Activated effector memory CD4-positive, alpha-beta T cell treated with Interleukin-2 at 50 U/mL for 16 hours (primary cell): ENCODE data around the gene AGXT2.

ENCODE experiments used
- DNase-seq: peaks from one replicate; pipeline ENCODE4 v3.0.0-alpha.2; 2020

The AGXT2 gene, protein sequence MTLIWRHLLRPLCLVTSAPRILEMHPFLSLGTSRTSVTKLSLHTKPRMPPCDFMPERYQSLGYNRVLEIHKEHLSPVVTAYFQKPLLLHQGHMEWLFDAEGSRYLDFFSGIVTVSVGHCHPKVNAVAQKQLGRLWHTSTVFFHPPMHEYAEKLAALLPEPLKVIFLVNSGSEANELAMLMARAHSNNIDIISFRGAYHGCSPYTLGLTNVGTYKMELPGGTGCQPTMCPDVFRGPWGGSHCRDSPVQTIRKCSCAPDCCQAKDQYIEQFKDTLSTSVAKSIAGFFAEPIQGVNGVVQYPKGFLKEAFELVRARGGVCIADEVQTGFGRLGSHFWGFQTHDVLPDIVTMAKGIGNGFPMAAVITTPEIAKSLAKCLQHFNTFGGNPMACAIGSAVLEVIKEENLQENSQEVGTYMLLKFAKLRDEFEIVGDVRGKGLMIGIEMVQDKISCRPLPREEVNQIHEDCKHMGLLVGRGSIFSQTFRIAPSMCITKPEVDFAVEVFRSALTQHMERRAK

DNA sequence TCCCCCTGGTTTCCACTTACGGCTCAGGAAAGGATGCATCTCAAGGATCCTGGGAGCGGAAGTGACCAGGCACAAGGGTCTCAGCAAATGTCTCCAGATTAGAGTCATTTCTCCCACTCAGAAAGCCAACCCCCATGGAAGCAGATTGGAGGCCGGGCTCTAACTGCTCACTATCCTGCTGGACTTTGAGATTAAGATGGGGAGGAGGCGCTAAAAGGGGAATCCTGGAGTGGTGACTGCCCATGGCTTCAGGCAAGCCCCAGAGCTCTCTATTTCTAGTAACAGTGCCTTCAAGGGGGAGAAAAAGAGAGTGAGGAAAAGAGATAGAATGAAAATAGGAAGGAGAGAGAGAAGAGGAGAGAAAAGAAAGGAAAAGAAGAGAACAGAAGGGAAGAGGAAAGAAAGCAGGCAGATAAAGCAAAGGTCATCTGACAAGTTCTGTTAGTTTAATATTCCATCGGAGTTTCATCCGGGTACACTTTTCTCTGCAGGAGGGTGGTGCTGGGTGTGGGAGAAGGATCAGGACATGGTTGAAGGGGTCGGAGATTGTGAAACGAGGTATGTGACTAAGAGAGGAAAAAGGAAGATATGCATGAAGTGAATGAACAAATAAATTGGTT is at the start of gene AGXT2:
TSS of gene AGXT2 (minus strand) at position 165 of the 620 bp plus-strand sequence. CDS start at position 108, 57 bp downstream.
- no peak for DNase-seq

DNA sequence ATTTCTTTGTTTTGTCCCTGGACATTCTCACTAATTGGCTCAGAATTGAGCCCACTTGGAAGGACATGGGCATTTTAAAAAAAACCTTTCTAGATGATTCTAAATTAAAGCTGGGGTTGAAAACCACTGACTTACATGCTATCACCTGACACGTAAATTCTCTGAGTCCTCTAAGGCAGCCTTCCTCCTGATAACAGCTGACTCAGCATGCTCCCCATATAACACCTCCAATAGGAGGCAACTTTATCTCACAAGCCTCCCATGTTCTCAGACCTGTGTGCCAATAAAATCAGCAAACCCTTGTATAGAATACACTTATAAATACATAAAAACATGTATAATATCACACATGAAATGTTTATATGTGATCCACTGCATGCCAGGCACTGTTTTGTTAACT is 49.2 kb upstream of the AGXT2 start:
- no peak for DNase-seq

DNA sequence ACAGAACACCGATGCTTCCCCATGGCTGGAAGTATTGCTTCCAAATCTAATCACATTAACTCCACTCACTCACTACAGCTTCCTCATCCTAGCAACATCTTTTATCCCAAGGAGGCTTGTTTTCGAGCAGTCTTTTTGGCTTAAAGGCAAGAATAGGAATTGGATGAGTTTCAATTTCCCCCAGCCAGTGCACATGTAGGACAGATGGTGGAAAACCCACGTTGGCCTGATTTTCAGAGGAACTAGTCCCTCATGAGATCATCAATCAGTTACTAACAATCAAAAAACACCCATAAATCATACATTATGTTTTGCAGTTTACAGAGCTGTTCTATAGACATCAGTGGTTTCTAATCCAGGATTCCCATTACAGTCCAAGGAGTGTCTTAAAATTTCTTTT is 48.5 kb upstream of the AGXT2 start:
- no peak for DNase-seq

DNA sequence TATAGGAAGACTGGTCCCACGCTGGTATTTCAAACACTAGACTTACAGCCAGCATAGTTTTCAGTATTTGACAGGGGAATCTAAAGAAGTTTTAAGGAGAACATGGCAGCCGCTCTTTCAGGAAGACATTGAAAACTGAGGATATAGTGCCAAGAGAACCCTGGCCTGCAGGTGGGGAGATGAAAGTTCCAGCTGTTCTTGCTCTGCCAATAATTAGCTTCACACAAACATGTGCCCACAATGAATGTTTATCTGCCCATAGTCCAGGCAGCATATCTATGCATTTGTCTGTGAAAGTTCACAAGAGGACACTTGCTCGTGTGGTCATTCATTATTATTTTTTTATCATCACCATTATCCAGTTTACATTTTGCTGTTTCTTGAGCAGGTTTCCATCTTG is 47.6 kb upstream of the AGXT2 start:
- no peak for DNase-seq

DNA sequence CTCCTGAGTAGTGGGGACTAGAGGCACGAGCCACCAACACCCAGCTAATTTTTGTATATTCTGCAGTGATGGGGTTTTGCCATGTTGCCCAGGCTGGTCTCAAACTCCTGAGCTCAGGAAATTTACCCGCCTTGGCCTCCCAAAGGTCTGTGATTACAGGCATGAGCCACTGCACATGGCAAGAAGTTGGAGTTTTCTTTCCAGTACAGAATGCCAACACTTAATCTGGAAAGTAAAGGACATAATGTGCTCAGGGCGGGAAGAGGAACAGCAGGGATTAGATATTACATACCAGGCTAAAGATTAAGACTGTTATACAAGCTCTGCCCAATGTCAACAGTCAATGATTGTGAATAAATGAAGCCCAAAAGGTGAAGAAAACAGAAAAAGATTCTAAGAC is 47.2 kb upstream of the AGXT2 start:
- DNase-seq = no peak

DNA sequence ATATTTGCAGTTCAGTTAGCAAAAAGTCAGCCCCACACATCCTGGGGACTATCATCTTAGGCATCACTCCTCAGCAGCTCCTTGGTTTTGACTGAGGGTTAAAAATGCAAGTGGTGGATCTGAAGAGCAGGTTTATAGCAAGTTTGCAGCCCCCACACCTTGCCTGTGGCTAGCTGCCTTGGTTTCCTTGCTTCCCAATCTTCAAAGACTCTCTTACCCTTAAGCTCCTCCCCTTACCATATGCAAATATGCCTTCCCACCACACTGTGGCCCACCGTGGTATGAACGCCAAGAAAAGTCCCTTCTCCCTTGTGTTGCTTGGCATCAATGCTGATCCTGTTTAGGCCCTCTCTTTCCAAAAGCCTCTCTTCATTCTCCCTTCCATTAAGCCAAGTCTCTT is 45.0 kb upstream of the AGXT2 start:
- DNase-seq = no peak

DNA sequence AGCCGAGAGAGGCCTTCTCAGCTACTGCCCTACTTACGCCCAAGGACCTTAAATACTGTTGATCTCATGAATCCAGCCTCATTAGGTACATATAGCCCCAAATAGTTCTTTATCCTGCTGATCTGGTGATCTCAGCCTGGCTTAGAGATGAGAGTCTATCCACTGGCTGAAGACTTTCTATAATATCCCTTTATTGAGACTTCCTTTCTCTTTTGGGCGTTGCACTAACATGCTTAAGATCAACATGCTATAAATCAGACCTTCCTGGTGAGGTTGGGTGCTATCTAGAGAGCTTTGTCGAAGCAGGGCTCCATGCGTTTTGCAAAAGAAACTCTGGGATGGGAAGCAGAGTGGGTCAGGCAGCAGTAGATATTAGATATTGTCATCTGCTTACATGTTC is 44.0 kb upstream of the AGXT2 start:
- no peak for DNase-seq

DNA sequence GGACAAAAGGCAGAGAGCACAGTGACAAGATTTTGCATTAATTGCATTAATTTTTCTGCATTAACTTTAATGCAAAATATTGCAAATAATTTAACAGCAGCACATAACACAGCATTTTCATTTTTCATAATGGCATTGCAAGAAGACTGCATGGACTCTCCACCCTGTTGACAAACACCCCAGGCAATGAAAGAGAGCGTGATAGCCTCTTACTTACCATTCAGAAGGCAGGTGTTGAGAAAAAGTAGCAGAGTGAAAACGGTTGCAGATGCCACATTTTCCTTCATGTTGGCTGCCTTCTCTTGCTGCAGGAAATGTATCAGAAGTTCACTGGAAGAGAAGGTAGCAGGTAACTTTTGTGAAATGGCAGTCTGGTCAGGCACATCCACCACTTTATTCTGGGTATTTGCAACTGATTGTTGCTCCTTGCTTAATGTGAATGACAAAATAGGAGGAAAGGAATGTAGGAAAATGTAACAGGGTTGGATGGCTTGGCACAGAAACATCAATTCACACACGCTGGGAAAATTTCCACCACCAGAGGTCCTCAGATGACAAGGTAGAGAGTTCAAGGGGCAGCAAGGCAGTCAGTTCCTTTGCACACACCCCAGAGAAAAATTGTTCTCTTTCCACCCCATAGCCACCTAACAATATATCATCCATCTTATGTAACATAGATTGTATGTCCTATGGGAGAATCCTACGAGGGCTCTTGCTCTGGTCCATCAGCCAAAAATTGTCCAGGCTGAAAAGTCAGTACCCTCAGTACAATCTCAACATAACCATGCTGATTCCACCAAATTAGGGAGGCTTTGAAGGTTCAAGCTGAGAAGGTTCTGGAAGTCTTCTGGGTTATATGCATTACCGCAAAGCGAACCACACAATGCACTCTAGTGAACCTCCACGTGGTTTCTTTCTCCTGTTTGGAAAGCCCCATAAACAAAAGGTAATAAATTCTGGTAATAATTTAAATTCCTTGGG is 41.9 kb upstream of the AGXT2 start:
- DNase-seq = peak; percentile 18

DNA sequence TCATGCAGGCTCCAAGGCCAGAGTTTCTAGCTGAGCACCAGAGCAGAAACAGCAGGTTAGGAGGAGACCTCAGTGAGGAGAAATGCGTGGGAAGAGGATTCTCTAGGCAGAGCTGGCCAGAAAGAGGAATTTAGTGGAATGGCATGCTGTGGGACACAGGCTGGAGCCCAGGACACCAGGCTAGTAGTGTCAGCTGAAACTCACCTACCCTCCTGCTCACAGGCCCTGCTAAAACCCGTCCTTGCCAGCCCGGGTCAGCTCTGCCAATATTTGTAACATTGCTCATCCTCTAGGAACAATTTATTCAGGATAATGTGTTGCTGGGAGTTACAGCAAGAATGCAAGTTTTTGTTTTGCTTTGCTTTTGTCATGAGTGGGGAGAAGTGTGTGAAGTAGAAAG is 40.2 kb upstream of the AGXT2 start:
- no peak for DNase-seq

DNA sequence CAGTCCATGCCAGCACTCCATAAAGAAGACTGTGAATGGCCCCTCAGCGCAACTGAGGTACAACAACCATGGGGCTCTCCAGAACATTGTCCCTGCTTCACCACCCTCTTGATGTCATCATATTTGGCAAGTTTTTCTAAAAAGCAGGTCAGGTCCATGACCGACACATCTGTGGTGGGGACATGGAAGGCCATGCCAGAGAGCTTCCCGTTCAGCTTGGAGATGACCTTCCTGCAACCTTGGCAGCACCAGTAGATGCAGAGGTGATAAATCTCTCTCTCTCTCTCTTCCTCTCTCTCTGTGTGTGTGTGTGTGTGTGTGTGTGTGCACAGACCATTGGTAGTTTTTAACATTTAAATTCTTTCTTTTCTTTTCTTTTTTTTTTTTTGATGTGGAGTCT is 35.4 kb upstream of the AGXT2 start:
- no peak for DNase-seq

DNA sequence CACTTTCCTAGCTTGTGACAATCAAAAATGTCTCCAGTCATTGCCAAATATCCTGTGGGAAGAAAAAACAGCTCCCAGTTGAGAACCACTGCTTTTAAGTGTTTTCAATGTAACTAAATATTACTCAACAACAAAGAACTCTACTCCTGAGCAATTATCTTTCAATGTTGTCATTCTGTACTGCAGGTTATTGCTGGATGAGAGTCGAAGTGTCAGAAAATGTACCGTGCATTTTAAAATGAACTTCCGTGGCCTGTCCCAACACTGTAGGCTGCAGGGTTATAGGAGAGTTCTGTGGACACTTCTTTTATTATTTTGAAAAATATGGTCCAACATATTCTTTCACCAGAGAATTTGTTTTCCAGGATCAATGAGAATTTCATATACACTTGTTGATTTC is 34.8 kb upstream of the AGXT2 start:
- DNase-seq = no peak

DNA sequence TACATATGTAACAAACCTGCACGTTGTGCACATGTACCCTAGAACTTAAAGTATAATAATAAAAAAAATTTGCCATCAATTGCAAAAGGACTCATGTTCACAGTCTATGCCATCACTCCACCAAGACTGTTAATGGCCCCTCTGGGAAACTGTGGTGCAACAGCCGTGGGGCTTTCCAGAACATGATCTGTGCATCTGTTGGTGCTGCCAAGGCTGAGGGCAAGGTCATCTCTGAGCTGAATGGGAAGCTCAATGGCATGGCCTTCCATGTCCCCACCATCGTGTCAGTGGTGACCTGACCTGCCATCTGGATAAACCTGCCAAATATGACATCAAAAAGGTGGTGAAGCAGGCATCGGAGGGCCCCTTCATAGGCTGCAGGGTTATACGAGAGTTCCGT is 33.4 kb upstream of the AGXT2 start:
- no peak for DNase-seq

DNA sequence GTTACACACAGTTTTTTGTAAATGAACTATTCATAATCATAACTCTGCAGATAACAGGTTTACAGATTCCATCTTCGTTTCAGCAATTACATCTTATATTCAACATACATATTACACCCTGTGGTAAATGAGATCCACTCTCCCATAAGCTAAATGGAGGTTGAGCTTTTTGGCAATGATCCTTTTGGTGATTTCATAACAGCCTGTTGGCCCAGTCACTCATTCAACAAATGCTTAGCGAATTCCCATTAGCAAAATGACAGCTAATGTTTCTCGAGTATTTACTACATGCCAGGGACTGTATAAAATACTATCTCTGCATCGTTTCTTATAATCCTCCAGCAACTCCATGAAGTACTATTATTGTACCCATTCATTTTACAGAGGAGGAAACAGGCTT is 25.4 kb upstream of the AGXT2 start:
- no peak for DNase-seq

DNA sequence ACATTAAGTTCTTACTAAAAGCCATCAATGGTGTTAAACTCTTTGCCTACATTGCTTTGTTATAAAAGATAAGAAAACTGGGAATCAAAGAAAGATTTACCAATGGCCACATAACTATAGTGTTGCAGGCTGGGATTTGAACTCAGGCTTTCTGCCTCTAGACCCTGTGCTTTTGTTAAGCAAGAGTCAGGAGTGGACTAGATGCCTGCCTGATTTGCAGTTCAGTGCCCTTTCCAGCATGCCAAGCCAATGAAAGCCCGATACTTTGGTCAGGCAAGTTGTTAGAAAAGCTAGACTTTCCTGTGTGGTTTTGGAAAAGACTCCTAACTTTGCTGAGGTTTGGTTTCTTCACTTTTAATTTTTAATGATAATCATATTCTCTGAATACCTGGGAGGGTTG is 21.4 kb upstream of the AGXT2 start:
- no peak for DNase-seq

DNA sequence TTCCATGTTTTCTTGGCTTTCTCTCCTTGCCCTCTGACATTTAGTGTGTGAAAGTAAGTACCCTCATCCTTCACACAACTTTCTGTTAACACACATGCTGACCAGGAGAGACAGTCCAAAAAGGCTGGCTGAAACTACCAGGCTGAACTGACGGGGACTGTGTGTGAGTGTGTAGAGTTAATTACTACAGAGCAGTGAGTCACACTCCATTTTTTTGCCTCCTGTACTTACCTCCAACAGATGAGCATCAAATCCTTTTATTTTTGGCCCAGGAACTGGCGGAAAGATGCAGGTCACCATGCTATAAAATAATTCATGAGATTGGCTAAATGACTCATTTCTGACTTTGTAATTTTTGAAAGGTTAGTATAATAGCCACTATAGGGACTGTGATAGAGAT is 20.2 kb upstream of the AGXT2 start:
- no peak for DNase-seq

DNA sequence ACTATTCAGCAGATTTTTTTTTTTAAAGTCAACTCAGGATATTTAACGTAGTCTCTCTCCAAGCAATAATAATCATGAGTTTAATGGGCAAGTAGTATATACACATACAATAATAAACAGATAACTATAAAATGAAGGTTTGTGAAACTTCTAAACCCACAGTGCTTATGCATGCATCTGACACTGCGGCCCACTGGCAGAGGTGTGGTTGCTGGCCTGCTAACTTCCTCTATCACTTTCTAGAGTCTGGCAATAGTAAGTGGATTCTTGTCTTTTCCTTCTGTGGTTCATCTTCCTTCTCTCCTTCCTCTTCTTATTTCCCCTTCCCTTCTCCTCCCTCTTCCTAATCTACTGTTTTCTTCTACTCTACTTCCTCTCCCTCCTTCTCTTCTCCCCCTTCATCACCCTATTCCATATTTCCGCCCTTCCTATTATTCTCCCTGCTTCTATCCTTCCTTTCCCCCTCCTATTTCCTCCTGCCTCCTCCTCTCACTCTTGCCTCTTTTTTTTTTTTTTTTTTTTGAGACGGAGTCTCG is 18.6 kb upstream of the AGXT2 start:
- no peak for DNase-seq

DNA sequence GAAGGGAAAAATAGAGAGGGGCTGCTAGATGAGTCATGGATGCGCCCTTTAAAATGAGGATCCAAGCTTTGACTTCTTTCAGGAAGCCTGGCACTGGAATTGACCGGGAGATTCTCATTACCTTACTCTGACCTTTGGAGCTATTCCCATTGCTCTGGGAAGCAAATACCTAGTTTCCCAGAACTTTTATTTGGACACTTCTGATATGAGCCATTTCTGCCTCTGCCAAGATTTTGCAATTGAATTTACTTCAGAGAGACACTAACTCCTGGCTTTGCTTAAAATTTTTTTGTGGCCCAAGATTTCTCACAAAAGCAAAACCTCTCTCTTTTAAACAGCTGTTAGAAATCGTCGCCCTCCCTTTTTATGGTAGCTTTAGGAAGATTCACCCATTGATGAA is 15.7 kb upstream of the AGXT2 start:
- no peak for DNase-seq

DNA sequence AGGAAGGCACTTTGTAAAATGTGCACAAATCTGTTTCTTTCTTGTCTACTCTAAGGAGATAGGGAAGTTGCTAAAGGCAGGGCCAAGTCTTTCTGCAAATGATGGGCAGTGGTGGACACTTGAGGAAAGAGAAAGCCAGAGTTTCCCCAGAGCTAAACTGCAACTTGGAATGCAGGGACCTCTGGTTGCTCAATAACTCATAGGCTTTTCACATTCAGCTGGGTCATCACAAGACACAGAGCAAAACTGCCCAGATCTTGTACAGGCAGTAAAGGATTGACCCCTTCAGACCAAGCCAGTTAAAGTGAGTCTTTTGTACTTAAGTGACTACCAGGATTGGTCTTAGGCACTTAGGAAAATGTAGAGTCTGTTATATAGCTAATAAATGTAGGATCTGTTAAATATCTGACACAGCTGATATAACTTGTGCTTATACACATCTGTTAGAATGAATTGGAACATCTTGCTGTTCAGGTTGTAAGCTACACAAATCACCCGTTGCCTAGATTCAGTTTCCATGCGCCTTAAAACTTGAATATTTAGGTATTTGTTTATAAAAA is 13.5 kb upstream of the AGXT2 start:
- no peak for DNase-seq

DNA sequence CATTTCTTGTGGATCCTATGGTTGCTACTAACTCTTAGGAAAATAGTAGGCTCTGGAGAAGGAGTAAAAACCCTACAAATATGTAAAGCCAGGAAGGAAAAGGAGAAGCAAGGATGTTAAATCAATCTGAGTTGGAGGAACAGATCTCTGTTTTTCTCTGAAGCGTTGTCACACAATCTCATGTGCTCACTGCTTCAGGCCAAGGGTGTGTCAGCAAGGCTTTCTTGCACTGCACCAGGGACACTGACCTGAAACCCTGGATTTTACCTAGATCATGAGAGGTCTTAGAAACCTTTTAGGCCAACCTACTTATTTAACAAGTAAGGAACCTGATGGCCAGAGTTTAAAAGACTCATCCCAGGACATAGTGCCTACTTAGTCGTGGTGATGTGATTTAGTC is 12.5 kb upstream of the AGXT2 start:
- no peak for DNase-seq

DNA sequence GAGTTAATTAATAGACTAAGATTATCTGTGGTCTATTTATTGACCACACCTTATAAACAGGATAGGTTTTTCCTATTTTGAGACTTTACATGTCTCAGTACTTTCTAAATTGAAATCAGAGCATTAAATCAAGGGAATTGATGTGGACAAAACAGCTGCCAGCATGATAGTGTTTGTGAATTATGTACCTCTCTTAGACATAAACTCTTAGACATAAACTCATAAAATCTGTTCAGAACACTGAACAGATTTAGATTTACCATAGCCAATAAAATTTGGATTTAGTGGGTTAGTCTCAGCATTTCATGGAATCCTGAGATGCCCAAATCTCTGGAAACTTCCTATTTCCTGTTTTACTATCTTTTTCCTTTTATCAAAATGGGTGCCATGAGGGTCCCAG is 11.5 kb upstream of the AGXT2 start:
- no peak for DNase-seq

DNA sequence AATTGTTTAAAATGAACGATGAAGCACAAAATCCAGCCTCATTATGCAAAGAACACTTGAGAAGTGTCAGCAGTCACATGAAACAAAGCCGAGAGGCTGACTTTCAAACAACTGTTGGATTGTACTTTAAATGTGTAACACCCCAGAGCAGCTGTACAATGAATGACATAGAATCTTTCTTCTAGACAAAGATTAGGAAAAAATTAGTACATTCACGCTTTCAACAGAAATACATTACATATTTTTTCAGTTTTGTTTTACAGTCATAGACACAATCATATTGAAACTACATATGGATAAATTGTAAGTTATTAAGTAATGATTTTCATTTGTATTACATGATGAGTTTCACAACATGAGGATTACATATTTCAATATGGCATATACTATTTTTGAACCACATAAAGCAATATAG is 10.6 kb upstream of the AGXT2 start:
- no peak for DNase-seq

DNA sequence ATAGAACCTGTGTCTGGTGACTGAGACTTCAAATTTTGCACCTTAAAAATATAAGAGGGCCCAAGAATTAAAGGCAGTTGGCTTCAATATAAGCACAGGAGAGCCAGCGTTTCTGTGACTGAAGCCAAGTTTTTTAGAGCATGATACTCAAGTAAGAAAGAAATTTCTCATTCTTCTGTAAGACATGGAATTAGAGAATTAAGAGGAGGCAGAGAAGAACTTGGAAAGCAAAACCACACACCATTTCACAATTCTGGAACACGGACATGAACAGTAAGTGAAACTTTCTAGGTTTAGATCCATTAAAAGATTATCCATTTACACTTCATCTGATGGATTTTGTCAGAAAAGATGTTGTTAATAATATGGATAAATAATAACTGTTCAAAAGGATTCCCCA is 8.9 kb upstream of the AGXT2 start:
- DNase-seq = no peak

DNA sequence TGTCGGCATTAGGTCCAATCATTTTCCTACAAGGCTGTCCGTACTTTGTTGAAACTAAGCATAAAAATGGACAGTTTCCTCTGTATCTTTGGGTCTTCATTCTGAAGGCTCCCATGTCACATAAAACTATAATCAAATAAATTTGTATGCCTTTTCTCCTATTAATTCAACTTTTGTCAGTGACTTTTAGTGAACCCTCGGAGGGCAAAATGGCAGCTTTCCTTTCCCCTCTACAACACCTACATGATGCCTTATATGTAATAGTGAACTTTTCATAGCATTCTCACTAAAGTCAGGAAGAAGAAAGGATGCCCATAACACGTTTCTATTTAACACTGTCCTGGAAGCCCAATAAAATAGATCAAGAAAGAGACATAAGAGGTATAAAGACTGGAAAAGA is 5.1 kb upstream of the AGXT2 start:
- no peak for DNase-seq
